A549 treated with AZD9567 at 1 μM for 4 hours (cell line): ENCODE measurements around the gene LCORL. TPM values are rescaled to one million over a fixed set of nuclear protein-coding genes. Genes with fewer than 3 reads are reported as not detected.

Experiments
- total RNA-seq: library from RNA; stranded (reverse); fragments of 200-300 nt; extraction: Qiagen RNA extraction; gene quantifications from 5 replicates; pipeline ENCODE4 v1.2.3, GENCODE V29; 2022; ENCODE audit not compliant: insufficient read depth

LCORL gene
- 4.2 to 11.5 TPM (median 5.4 TPM) in 5 replicates for total RNA-seq

DNA sequence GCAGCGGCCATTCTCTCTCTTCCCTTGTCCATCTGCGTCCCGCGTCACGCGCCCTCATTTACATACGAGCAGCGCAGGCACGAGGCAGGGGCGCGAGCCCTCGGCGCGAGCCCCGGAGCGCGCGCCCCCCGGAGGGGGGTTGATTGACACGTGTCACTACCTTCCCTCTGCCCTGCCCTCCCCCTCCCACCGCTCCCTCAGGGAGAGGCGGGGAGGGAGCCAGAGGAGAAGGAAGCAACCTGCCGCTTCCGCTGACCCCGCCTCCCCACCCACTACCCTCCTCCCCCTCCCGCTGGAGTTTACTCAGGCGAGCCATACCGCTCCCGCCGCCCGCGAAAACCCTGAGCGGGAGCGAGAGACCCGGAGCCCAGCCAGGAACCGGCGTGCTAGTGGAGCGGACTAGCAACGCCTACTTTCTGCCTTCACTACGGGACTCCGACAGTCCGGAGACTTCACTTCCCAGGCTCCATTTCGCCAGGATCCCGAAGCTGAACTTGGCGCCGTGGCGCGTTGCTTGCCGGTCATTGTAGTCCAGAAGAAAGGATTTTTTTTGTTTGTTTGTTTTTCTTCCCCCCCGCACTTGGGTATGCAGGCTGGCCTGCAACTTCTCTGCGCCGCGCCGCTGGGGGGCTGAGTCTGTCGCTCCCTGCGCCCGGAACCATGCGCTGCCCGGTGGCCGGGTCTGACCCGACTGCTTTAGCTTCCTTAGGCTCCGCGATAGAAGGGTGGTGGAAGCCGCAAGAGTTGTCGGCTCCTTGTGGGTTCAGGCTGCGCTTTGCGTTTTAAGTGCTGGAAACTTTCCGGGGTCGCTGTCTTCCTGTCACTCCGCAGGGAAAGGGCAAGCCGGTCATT is at the start of gene LCORL:
TSS of gene LCORL (minus strand) at position 36 of the 852 bp plus-strand sequence. CDS start at position 32, 4 bp downstream.

DNA sequence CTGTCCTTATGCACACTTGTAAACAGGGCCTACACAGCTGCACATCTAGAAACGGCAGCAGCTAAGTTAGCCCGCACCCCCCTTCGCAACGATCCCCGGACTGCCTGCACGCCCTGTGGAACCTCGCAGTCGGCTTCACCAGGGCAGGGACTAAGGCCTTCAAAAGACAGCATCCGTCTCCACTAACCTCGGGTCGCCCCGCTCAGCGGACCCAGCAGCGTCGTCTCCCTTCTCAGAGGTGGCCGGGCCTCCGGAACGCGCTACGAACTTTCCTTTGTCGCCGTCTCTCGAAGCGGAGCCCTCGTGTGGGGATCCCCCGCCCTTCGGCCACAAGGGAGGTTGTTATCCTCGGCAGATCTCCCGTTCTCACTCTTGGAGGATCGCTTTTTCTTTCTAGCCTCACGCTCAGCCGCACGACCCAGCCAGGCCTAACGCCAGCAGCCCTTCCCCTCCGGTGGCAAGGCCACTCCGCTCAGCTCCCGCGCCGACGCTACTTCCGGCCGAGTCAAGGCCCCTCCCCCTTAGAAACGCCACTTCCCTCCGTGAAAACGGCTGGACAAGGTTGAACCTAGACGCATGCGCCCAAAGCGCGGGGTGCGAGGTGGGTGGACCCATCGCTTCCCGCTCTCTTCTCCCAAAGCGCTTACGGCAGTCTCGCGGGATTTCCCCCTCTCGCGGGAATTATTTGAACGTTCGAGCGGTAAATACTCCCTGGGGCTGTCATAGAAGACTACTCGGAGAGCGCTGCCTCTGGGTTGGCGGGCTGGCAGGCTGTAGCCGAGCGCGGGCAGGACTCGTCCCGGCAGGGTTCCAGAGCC is 211.1 kb downstream of the LCORL start, which contains the start of the genes DCAF16 and NCAPG:
TSS of gene DCAF16 (minus strand) at position 498 of the 818 bp plus-strand sequence. CDS start 6,616 bp downstream, outside the sequence.
TSS of gene NCAPG (plus strand) at position 720 of the 818 bp plus-strand sequence. CDS start 99 bp downstream, outside the sequence.

Other genes with a start within 250 kb of the LCORL start
- 0.01 to 0.02 TPM (median 0.02 TPM) in 4 of 5 replicates, not detected in the other for gene FAM184B, start 240.1 kb downstream of the LCORL start, total RNA-seq
- 3.3 to 7.2 TPM (median 5.5 TPM) in 5 replicates for gene DCAF16, start 211.0 kb downstream of the LCORL start, total RNA-seq
- 24.8 to 35.8 TPM (median 27.7 TPM) in 5 replicates for gene NCAPG, start 210.8 kb downstream of the LCORL start, total RNA-seq